Activated T-cell treated with anti-CD3 and anti-CD28 coated beads, Interleukin-2, amount 50 U/mL, for 24 hours (primary cell): Measurements from ENCODE around the gene SRPX.

Experiments used
- DNase-seq: peaks from one replicate; pipeline ENCODE4 v3.0.0-alpha.2; 2020
- H3K27ac Mint-ChIP-seq: 2 replicates; pipeline ENCODE4 v1.8.0; 2020; ENCODE audit warnings: mild to moderate bottlenecking, mixed read lengths
- H3K27me3 Mint-ChIP-seq: 2 replicates; pipeline ENCODE4 v1.8.0; 2020; ENCODE audit warnings: mixed read lengths
- H3K36me3 Mint-ChIP-seq: 2 replicates; pipeline ENCODE4 v1.8.0; 2020; ENCODE audit warnings: low read depth, mixed read lengths
- H3K4me1 Mint-ChIP-seq: 2 replicates; pipeline ENCODE4 v1.8.0; 2020; ENCODE audit warnings: low read depth, mixed read lengths
- H3K4me3 Mint-ChIP-seq: 2 replicates; pipeline ENCODE4 v1.8.0; 2020; ENCODE audit warnings: mild to moderate bottlenecking, moderate library complexity, mixed read lengths
- H3K9me3 Mint-ChIP-seq: 2 replicates; pipeline ENCODE4 v1.8.0; 2020; ENCODE audit warnings: mixed read lengths

Gene SRPX

GRCh38 chrX:38178396-38178795, 42.3 kb downstream of the SRPX start:
- Mint-ChIP-seq H3K4me3 (no peak overlapping the region), H3K27me3 (peaks cover 52% of the 10 kb centered on the region), H3K27ac (no peak overlapping the region), H3K4me1 (no peaks in the 10 kb centered on the region), H3K36me3 (no peaks in the 10 kb centered on the region), H3K9me3 (no peaks in the 10 kb centered on the region)
- DNase-seq, result no peak

- Mint-ChIP-seq H3K4me1 (no peaks in the 10 kb centered on the region), H3K9me3 (no peaks in the 10 kb centered on the region), H3K4me3 (no peak overlapping the region), H3K27me3 (peaks cover 51% of the 10 kb centered on the region), H3K36me3 (no peaks in the 10 kb centered on the region), H3K27ac (no peak overlapping the region)
- DNase-seq, result no peak
These were observed 45.5 kb downstream of the SRPX start for GRCh38 chrX:38175139-38175538.

DNA sequence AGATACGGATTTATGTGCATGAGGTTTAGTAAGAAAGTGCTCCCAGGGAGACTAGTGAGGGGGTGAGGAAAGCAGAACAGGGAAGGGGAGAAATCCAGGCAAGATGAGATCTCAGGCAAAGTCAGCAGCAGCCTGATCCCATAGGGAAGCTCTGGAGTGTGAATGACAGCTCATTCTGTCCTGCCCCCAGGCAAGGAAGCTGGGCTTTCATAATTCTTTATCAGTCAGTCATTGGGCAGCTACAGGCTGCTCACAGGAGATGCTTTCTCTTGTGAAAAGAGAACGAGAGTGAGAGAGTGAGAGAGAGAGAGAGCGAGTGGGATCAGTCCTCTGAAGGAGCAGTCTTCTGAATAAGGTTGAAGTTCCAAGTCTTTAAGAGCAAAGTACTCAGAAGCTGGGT, 48.1 kb downstream of the SRPX start:
- Mint-ChIP-seq H3K4me3 (no peak overlapping the region), H3K36me3 (no peaks in the 10 kb centered on the region), H3K27ac (no peak overlapping the region), H3K27me3 (peaks cover 47% of the 10 kb centered on the region), H3K9me3 (no peaks in the 10 kb centered on the region), H3K4me1 (no peaks in the 10 kb centered on the region)
- no peak for DNase-seq

DNA sequence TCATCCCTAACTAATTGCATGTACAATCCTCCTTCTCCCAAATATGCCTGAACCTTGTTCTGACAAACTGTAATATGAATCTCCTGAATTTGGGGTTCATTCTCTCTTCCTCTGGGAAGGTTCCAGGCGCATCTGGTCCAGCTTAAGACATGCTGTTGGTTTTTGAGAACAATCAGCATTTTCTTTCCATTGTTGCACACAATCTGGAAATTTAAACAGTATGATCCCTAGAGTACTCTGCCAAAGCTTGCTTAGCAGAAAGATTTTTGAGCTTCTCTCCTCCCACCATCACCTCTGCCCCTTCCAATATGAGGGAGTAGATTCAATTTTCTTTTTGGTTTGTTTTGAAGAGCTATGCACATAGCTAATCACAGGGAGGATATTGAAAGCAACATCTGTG, 50.1 kb downstream of the SRPX start:
- no peaks in the 10 kb centered on the region for H3K36me3 Mint-ChIP-seq
- H3K9me3 Mint-ChIP-seq, result no peaks in the 10 kb centered on the region
- H3K4me3 Mint-ChIP-seq, result no peak overlapping the region
- peaks cover 55% of the 10 kb centered on the region for H3K27me3 Mint-ChIP-seq
- no peaks in the 10 kb centered on the region for H3K4me1 Mint-ChIP-seq
- DNase-seq, result no peak
- H3K27ac Mint-ChIP-seq, result no peak overlapping the region

DNA sequence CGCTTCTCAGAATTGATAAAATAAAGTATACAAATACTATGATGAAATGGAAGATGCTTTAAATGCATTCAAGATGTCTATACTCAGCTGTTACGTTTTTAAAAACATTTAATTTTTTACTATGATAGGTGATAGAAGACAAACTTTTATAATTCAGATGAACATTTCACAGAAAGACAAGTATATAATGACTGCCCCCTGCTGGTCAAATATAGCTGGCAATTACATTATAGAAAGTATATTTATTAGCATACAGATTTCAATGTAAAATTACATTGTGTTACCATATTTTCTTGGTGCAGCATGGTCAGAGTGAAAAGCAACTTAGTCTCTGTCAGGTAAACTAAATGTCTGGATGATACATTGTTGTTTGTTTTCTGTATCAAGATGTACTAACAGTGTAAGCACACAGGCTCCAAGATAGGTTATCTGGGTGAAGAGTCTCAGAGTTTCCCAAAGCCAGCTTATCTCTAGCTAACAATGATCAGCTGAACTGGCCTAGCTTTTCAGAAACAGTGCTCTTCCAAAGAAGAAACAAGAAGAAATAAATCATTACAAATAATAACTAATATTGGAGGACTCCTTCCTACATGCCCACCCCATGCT, 54.1 kb downstream of the SRPX start:
- H3K4me1 Mint-ChIP-seq, result no peaks in the 10 kb centered on the region
- no peaks in the 10 kb centered on the region for H3K36me3 Mint-ChIP-seq
- H3K27ac Mint-ChIP-seq, result no peak overlapping the region
- H3K27me3 Mint-ChIP-seq, result peaks cover 58% of the 10 kb centered on the region
- no peak overlapping the region for H3K4me3 Mint-ChIP-seq
- no peak for DNase-seq
- H3K9me3 Mint-ChIP-seq, result no peaks in the 10 kb centered on the region

GRCh38 chrX:38165023-38165422, 55.6 kb downstream of the SRPX start:
- DNase-seq, result no peak
- Mint-ChIP-seq H3K4me1 (no peaks in the 10 kb centered on the region), H3K9me3 (no peaks in the 10 kb centered on the region), H3K4me3 (no peak overlapping the region), H3K27ac (no peak overlapping the region), H3K27me3 (peaks cover 59% of the 10 kb centered on the region), H3K36me3 (no peaks in the 10 kb centered on the region)

- no peaks in the 10 kb centered on the region for H3K9me3 Mint-ChIP-seq
- no peak overlapping the region for H3K27ac Mint-ChIP-seq
- no peak for DNase-seq
- peaks cover 64% of the 10 kb centered on the region for H3K27me3 Mint-ChIP-seq
- H3K4me3 Mint-ChIP-seq, result no peak overlapping the region
- no peaks in the 10 kb centered on the region for H3K4me1 Mint-ChIP-seq
- H3K36me3 Mint-ChIP-seq, result no peaks in the 10 kb centered on the region
These were observed 57.5 kb downstream of the SRPX start for GRCh38 chrX:38163193-38163592.

GRCh38 chrX:38156838-38157237, 63.8 kb downstream of the SRPX start:
- no peaks in the 10 kb centered on the region for H3K36me3 Mint-ChIP-seq
- peaks cover 66% of the 10 kb centered on the region for H3K27me3 Mint-ChIP-seq
- no peaks in the 10 kb centered on the region for H3K9me3 Mint-ChIP-seq
- no peak for DNase-seq
- H3K4me1 Mint-ChIP-seq, result no peaks in the 10 kb centered on the region
- no peak overlapping the region for H3K4me3 Mint-ChIP-seq
- H3K27ac Mint-ChIP-seq, result no peak overlapping the region

DNA sequence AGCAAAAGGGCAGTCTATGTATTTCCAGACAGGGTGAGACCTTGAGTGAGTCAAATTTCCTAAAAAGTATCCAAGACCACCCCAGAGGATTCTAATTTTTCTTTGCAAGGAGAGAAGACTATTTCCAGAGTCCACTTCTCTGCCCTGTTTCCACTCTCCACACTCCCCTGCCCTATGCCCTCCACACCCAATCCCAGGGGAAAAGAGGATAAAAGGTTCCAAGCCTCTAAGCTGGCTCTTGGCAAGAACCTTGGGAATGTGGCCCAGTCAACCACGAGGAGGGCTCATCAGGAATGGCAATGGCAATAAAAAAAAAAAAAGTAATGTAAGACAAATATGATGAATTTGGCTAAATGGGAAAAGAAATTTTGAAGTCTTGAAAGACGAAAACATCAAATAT, 65.9 kb downstream of the SRPX start:
- DNase-seq, result no peak
- peaks cover 70% of the 10 kb centered on the region for H3K27me3 Mint-ChIP-seq
- H3K9me3 Mint-ChIP-seq, result no peaks in the 10 kb centered on the region
- no peaks in the 10 kb centered on the region for H3K36me3 Mint-ChIP-seq
- H3K4me1 Mint-ChIP-seq, result no peaks in the 10 kb centered on the region
- H3K27ac Mint-ChIP-seq, result no peak overlapping the region
- H3K4me3 Mint-ChIP-seq, result no peak overlapping the region

DNA sequence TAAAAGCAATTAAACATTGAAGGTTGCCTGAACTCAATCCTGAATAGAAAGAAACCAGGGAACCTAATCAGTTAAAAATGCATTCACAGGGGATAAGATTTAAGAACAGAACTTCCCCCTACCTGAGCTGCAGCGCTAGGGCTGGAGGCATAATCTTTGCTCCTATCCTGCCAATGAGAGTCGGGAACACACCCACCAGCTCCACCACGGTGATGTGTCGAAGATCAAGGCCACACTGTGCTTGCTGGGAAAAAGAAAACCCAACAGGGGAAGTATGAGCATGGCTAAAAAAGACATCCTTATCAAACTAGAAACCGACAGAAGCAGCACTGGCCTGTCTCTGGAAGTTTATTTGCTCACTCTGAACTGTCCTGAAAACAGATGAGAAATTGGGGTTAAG, 66.3 kb downstream of the SRPX start:
- H3K4me1 Mint-ChIP-seq, result no peaks in the 10 kb centered on the region
- H3K27ac Mint-ChIP-seq, result no peak overlapping the region
- H3K27me3 Mint-ChIP-seq, result peaks cover 68% of the 10 kb centered on the region
- H3K9me3 Mint-ChIP-seq, result no peaks in the 10 kb centered on the region
- no peak overlapping the region for H3K4me3 Mint-ChIP-seq
- H3K36me3 Mint-ChIP-seq, result no peaks in the 10 kb centered on the region
- no peak for DNase-seq

GRCh38 chrX:38151441-38151840, 69.2 kb downstream of the SRPX start:
- no peak for DNase-seq
- H3K4me3 Mint-ChIP-seq, result no peak overlapping the region

GRCh38 chrX:38150993-38151392, 69.7 kb downstream of the SRPX start:
- Mint-ChIP-seq H3K27me3 (peaks cover 67% of the 10 kb centered on the region), H3K4me1 (no peaks in the 10 kb centered on the region), H3K9me3 (no peaks in the 10 kb centered on the region), H3K36me3 (no peaks in the 10 kb centered on the region), H3K4me3 (no peak overlapping the region), H3K27ac (no peak overlapping the region)
- no peak for DNase-seq

More at GRCh38 chrX:38151441-38151840, 69.2 kb downstream of the SRPX start:
- peaks cover 69% of the 10 kb centered on the region for H3K27me3 Mint-ChIP-seq
- no peaks in the 10 kb centered on the region for H3K4me1 Mint-ChIP-seq
- no peaks in the 10 kb centered on the region for H3K9me3 Mint-ChIP-seq
- no peaks in the 10 kb centered on the region for H3K36me3 Mint-ChIP-seq
- H3K27ac Mint-ChIP-seq, result no peak overlapping the region

DNA sequence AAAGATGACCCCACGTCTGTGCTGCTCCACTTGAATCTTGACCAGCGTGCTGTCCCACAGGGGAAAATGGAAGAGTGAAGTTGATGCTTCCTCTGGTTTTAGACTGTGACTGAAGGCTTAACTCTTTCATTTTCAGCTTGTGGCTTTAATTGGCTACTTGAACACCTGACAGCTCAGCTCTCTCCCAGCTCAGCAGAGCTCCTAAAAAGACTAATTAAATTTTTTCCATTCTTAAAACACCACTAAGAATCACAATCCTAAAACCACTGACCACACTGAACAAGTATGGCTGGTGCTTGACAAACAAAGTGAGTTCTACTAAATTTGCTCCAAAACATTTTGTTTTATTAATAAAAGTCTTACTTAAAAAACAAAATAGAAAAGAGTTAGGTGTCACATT, 71.7 kb downstream of the SRPX start:
- H3K27ac Mint-ChIP-seq, result no peak overlapping the region
- no peaks in the 10 kb centered on the region for H3K4me1 Mint-ChIP-seq
- no peaks in the 10 kb centered on the region for H3K9me3 Mint-ChIP-seq
- H3K36me3 Mint-ChIP-seq, result no peaks in the 10 kb centered on the region
- H3K27me3 Mint-ChIP-seq, result peaks cover 63% of the 10 kb centered on the region
- DNase-seq, result no peak
- H3K4me3 Mint-ChIP-seq, result no peak overlapping the region

- no peak overlapping the region for H3K4me3 Mint-ChIP-seq
- DNase-seq, result no peak
- H3K4me1 Mint-ChIP-seq, result no peaks in the 10 kb centered on the region
- no peak overlapping the region for H3K27ac Mint-ChIP-seq
- peaks cover 55% of the 10 kb centered on the region for H3K27me3 Mint-ChIP-seq
- H3K9me3 Mint-ChIP-seq, result no peaks in the 10 kb centered on the region
- no peaks in the 10 kb centered on the region for H3K36me3 Mint-ChIP-seq
These were observed 78.1 kb downstream of the SRPX start for GRCh38 chrX:38142610-38143009.

- H3K4me1 Mint-ChIP-seq, result no peaks in the 10 kb centered on the region
- no peaks in the 10 kb centered on the region for H3K36me3 Mint-ChIP-seq
- H3K27ac Mint-ChIP-seq, result no peak overlapping the region
- no peaks in the 10 kb centered on the region for H3K9me3 Mint-ChIP-seq
- H3K4me3 Mint-ChIP-seq, result no peak overlapping the region
- peaks cover 59% of the 10 kb centered on the region for H3K27me3 Mint-ChIP-seq
- DNase-seq, result no peak
These were observed 81.8 kb downstream of the SRPX start for GRCh38 chrX:38138900-38139299.
